Metanephros (tissue), 2 donors: ENCODE results near the gene TXN2. TPM values are rescaled to one million over a fixed set of nuclear protein-coding genes. Genes with fewer than 3 reads are reported as not detected.

Source experiments
- small RNA-seq: library from RNA; depleted of rRNA; stranded (forward); fragments of <200 nt; gene quantifications from one replicate; pipeline ENCODE3, GENCODE V24; 2014; ENCODE audit warnings: low replicate concordance
- total RNA-seq: library from RNA; depleted of rRNA; stranded (reverse); fragments of >200 nt; gene quantifications from one replicate; pipeline ENCODE4 v1.2.3, GENCODE V29; 2014

TXN2 gene, protein sequence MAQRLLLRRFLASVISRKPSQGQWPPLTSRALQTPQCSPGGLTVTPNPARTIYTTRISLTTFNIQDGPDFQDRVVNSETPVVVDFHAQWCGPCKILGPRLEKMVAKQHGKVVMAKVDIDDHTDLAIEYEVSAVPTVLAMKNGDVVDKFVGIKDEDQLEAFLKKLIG
- total RNA-seq, result 37.4 TPM

DNA sequence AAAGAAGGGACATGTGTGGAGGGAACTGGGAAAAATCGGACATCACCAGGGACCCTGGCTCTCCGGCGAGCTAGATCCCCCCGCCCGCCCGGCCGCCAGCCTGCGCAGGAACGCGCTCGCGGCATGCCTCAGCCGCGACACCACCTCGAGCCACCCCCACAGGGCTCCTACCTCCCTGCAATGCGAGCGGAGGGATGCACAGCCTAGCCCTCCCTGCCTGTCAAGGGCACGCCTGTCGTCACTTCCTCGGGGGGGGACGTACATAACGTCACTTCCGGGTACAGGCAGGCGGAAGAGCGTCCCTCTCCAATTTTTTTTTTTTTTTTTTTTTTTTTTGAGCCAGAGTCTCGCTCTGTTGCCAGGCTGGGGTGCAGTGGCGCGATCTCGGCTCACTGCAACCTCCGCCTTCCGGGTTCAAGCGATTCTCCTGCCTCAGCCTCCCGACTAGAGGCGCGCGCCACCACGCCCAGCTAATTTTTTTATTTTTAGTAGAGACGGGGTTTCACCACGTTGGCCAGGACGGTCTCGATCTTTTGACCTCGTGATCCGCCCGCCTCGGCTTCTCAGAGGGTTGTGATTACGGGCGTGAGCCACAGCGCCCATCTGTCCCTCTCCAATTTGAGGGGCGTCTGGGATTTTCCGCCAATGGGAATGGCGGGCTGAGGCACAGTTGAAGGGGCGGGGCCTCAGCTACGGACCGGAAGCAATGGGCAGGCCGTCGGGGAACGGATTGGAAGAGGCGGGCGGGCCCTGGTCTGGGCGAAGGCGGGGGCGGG is at the start of gene TXN2:
Gene TXN2 (minus strand): TSS at position 248 of the 776 bp plus-strand sequence. CDS start 803 bp downstream, outside the sequence.

DNA sequence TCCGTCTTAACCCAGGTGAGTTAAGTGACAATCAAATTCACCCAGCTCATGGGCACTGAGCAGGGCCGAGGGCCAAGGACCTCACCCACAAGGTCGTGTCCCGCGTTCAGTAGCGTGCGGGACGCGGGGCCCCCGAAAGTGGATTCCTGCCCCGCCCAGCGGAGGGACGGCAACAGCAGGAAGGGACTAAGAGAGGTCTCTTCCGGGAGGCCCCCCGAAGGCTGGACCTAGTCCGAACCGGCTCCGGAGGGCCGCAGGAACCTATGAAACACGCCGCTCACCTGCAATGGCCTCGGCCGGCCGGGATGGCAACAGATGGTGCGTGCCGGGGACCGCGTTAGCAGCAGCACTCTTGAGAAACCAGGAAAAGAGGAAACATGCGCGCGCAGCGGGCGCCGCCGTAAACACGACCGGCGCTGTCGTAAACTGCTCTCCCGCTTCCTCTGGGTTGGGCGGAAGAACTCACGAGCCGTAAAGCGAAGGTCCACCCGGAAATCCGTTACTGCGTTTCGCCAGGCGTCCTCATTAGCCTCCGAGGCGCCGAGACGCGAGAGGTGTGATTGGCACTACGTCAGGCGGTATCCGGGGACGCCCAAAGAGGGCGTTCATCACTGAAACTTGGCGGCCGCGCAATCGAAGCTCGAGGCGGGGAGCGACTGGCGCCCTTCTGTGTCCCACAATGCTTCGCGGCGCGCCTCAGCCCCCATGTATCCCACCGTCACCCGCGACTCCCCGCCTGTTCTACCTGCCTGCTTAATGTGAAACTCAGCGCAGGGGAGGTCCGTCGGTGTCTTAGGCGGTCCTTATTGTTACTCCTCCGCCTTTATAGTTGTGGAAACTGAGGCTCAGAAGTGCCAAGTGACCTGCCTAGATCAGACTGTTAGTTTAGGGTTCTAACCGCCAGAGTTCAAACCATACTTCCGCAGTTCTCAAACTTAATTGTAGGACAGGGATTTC is 47.6 kb upstream of the TXN2 start, which contains the start of gene EIF3D:
Gene EIF3D (minus strand): TSS at position 372 of the 957 bp plus-strand sequence. CDS start 3,045 bp downstream, outside the sequence.

DNA sequence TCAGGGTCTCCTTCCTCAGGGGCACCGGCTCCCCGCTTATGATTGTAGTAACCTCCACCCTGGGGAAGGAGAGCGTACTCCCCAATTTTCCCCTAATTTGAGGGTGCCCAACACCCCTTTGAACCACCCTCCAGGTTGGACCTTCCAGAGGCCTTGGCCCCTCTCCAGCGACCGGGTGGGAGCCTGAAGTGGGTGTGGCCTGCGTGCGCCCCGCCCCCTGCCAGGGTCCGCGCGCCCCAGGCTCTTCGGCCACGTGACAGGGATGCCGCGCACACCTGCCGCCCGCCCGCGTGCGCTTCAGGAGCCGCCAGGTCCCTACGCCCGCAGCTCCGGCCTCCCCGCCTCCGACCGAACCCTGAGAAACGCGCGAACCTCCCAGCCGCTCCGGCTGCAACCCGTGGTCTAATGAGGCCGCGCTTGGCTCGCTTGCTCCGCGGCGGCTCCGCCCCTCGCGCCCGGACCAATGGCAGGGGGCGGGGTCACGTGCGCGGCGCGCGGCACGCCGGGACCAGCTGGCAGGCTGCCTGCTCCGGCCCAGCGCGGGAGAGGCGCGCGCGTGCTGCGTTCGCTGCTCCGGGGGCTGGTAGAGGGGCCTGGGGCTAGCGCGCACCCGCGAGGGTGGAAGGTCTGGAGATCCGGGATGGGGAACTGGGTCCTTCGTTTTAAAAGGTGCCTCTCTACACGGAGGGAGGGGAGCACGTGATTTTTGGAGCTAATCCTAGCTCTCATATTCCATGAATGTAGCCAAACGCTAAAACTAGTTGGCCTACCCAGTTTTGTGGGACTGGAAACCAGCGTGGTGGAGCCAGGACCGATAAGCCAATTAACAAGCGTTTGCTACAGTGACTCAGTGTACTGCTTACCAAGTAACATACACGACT is 25.4 kb upstream of the TXN2 start, which contains the start of gene FOXRED2:
Gene FOXRED2 (minus strand): TSS at position 404 of the 881 bp plus-strand sequence. CDS start 618 bp downstream, outside the sequence.

Small RNAs within 50 kb of the gene (small RNA-seq; reads per million reads assigned to genes)
- not detected for gene RF00019

Other genes with a start within 250 kb of the TXN2 start
- 41.9 TPM for gene APOL2, start 242.1 kb downstream of the TXN2 start, total RNA-seq
- gene APOL1, start 228.5 kb downstream of the TXN2 start, total RNA-seq, result 12.3 TPM
- gene MYH9, start 93.7 kb downstream of the TXN2 start, total RNA-seq, result 324 TPM
- gene FOXRED2, start 25.4 kb upstream of the TXN2 start, total RNA-seq, result 22.1 TPM
- gene EIF3D, start 47.5 kb upstream of the TXN2 start, total RNA-seq, result 267 TPM
- not detected for gene CACNG2, start 222.1 kb upstream of the TXN2 start, total RNA-seq